ENCODE results near the gene RAP2B. TPM values are rescaled to one million over a fixed set of nuclear protein-coding genes. Genes with fewer than 3 reads are reported as not detected.

The RAP2B gene
- polyA plus RNA-seq, 1 of the 3 experiments (the other 2 are of a cell fraction): 7.3 TPM

GRCh38 chr3:153159771-153160397 is 2.1 kb upstream of the RAP2B start:
- TF ChIP-seq EZH2phosphoT487 (IDR thresholded peaks at IDR 0.05; ENCODE audit: borderline replicate concordance, low read depth) (no peak), RCOR1 (IDR thresholded peaks at IDR 0.05; ENCODE audit: low read length) (no peak), SMC3 (IDR thresholded peaks at IDR 0.05; ENCODE audit: low read depth, low read length) (no peak)
- TF ChIP-seq, protein P1, sequence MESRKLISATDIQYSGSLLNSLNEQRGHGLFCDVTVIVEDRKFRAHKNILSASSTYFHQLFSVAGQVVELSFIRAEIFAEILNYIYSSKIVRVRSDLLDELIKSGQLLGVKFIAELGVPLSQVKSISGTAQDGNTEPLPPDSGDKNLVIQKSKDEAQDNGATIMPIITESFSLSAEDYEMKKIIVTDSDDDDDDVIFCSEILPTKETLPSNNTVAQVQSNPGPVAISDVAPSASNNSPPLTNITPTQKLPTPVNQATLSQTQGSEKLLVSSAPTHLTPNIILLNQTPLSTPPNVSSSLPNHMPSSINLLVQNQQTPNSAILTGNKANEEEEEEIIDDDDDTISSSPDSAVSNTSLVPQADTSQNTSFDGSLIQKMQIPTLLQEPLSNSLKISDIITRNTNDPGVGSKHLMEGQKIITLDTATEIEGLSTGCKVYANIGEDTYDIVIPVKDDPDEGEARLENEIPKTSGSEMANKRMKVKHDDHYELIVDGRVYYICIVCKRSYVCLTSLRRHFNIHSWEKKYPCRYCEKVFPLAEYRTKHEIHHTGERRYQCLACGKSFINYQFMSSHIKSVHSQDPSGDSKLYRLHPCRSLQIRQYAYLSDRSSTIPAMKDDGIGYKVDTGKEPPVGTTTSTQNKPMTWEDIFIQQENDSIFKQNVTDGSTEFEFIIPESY (IDR thresholded peaks at IDR 0.05; ENCODE audit: borderline replicate concordance, low read depth): no peak
- WGBS (ENCODE audit: low lambda C conversion rate): 75% methylated on average over 6 of the region's 9 CpGs
- Histone ChIP-seq H3K36me3 (replicated peaks in 1 of 2; ENCODE audit: control insufficient read depth in 1 of 2, insufficient read depth in 2 of 2, low read length in 1 of 2) (peaks cover 4 to 10% of the 10 kb centered on the region in 2 experiments), H3K4me2 (peak overlapping the region; percentile 86), H3F3A (replicated peaks; ENCODE audit: insufficient read depth) (peaks cover 19% of the 10 kb centered on the region), H3K9ac (peak overlapping the region; percentile 90), H3K4me3 (ENCODE audit: low read depth in 2 of 2, low read length in 1 of 2) (peak overlapping the region; percentile 78 to 95), H3K79me2 (ENCODE audit: insufficient read depth) (peaks cover 28% of the 10 kb centered on the region), H4K20me1 (ENCODE audit: insufficient read depth) (peaks cover 21% of the 10 kb centered on the region), H3K27me3 (ENCODE audit: insufficient read depth) (no peaks in the 10 kb centered on the region), H3K9me3 (no peaks in the 10 kb centered on the region), H3K4me1 (ENCODE audit: control insufficient read depth in 1 of 2, insufficient read depth in 2 of 2, low read depth in 1 of 2, low read length in 1 of 2) (peaks cover 0 to 4% of the 10 kb centered on the region in 2 experiments; a peak in 2 of 4 replicates), H3K27ac (ENCODE audit: low read depth in 2 of 2, low read length in 1 of 2) (peak overlapping the region; percentile 94 to 96), H2AFZ (ENCODE audit: low read depth) (peak overlapping the region; percentile 79; the same call in 1 of the 2 replicates), H3K9me2 (no peaks in the 10 kb centered on the region)
- CTCF ChIA-PET: interaction anchor here (0.7 kb wide), 1 partner anchor 117 kb away, joined by 3 read pairs; no protein-coding TSS in a partner anchor
- no peak for DNase-seq
- POLR2A ChIA-PET: no interaction called here

- 0% methylated on average over 15 of the region's 43 CpGs for whole genome bisulfite sequencing (ENCODE audit: low lambda C conversion rate)
- H3K36me3 ChIP-seq (replicated peaks in 1 of 2; ENCODE audit: control insufficient read depth in 1 of 2, insufficient read depth in 2 of 2, low read length in 1 of 2): peaks cover 6 to 17% of the 10 kb centered on the region in 2 experiments
- peaks cover 1 to 4% of the 10 kb centered on the region in 2 experiments; a peak in 3 of 4 replicates for H3K4me1 ChIP-seq (ENCODE audit: control insufficient read depth in 1 of 2, insufficient read depth in 2 of 2, low read depth in 1 of 2, low read length in 1 of 2)
- TF ChIP-seq, protein P1 (IDR thresholded peaks at IDR 0.05; ENCODE audit: borderline replicate concordance, low read depth): peak; percentile 36; the same call in 1 of the 2 replicates
- TF ChIP-seq FOSL2 (IDR thresholded peaks at IDR 0.05; ENCODE audit: borderline replicate concordance, low read depth) (peak; percentile 44; the same call in 1 of the 2 replicates), RCOR1 (IDR thresholded peaks at IDR 0.05; ENCODE audit: low read length) (no peak), SIN3A (IDR thresholded peaks at IDR 0.05; ENCODE audit: borderline replicate concordance, low read depth, low read length) (peak; percentile 81; the same call in 1 of the 2 replicates), RFX5 (IDR thresholded peaks at IDR 0.05; ENCODE audit: low read length) (no peak), SMC3 (IDR thresholded peaks at IDR 0.05; ENCODE audit: low read depth, low read length) (peak; percentile 3), RAD21 (IDR thresholded peaks at IDR 0.05; ENCODE audit: low read length) (no peak), RXRA (IDR thresholded peaks at IDR 0.05; ENCODE audit: borderline replicate concordance, low read depth) (peak; percentile 14; the same call in 1 of the 2 replicates), GABPA (IDR thresholded peaks at IDR 0.05; ENCODE audit: low read depth) (no peak), POLR2AphosphoS5 (IDR thresholded peaks at IDR 0.05; ENCODE audit: low read depth, low read length) (peak; percentile 31; the same call in 1 of the 2 replicates), MAX (IDR thresholded peaks at IDR 0.05; ENCODE audit: low read depth) (no peak; the same call in 1 of the 2 replicates)
- TF ChIP-seq, protein P2, sequence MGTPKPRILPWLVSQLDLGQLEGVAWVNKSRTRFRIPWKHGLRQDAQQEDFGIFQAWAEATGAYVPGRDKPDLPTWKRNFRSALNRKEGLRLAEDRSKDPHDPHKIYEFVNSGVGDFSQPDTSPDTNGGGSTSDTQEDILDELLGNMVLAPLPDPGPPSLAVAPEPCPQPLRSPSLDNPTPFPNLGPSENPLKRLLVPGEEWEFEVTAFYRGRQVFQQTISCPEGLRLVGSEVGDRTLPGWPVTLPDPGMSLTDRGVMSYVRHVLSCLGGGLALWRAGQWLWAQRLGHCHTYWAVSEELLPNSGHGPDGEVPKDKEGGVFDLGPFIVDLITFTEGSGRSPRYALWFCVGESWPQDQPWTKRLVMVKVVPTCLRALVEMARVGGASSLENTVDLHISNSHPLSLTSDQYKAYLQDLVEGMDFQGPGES (IDR thresholded peaks at IDR 0.05; ENCODE audit: low read depth, low read length): no peak
- TF ChIP-seq, protein P3, sequence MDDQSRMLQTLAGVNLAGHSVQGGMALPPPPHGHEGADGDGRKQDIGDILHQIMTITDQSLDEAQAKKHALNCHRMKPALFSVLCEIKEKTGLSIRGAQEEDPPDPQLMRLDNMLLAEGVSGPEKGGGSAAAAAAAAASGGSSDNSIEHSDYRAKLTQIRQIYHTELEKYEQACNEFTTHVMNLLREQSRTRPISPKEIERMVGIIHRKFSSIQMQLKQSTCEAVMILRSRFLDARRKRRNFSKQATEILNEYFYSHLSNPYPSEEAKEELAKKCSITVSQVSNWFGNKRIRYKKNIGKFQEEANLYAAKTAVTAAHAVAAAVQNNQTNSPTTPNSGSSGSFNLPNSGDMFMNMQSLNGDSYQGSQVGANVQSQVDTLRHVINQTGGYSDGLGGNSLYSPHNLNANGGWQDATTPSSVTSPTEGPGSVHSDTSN (IDR thresholded peaks at IDR 0.05): peak; percentile 23; the same call in 1 of the 2 replicates
These were observed 1.4 kb upstream of the RAP2B start for GRCh38 chr3:153160451-153161137.

More at GRCh38 chr3:153160451-153161137, 1.4 kb upstream of the RAP2B start:
- peaks cover 28% of the 10 kb centered on the region for H4K20me1 ChIP-seq (ENCODE audit: insufficient read depth)
- H3K27me3 ChIP-seq (ENCODE audit: insufficient read depth): no peaks in the 10 kb centered on the region
- DNase-seq: peak; percentile 72
- POLR2A ChIA-PET: interaction anchor here (0.6 kb wide), 1 partner anchor 35 kb away, joined by 3 read pairs; no protein-coding TSS in a partner anchor
- peaks cover 35% of the 10 kb centered on the region for H3K79me2 ChIP-seq (ENCODE audit: insufficient read depth)
- H3K9ac ChIP-seq: peak overlapping the region; percentile 90
- peak overlapping the region; percentile 94 to 96 for H3K27ac ChIP-seq (ENCODE audit: low read depth in 2 of 2, low read length in 1 of 2)
- no peaks in the 10 kb centered on the region for H3K9me2 ChIP-seq
- H3K4me2 ChIP-seq: peak overlapping the region; percentile 86
- CTCF ChIA-PET: interaction anchor here (0.7 to 1.0 kb wide), 2 partner anchors 117 kb away, joined by 3 read pairs; no protein-coding TSS in a partner anchor
- peaks cover 23% of the 10 kb centered on the region for H3F3A ChIP-seq (replicated peaks; ENCODE audit: insufficient read depth)
- peak overlapping the region; percentile 79 for H2AFZ ChIP-seq (ENCODE audit: low read depth)
- no peaks in the 10 kb centered on the region for H3K9me3 ChIP-seq
- peak overlapping the region; percentile 78 to 95 for H3K4me3 ChIP-seq (ENCODE audit: low read depth in 2 of 2, low read length in 1 of 2)

Measured in SK-N-SH (cell line).